HCT116 (cell line): ENCODE measurements around the gene TCAP. TPM values are rescaled to one million over a fixed set of nuclear protein-coding genes. Genes with fewer than 3 reads are reported as not detected.

Experiments used
- ATAC-seq: fragments of 200-7000 bp; cut with Tn5 transposase; 2 replicates; pipeline ENCODE4 v1.9.1; 2020; ENCODE audit warnings: mild to moderate bottlenecking, moderate library complexity
- BruUV-seq: library from RNA; stranded (reverse); fragments of 400-500 nt; replicated peaks from 2 replicates; lab custom pipeline; 2021; lab: Mats Ljungman, UMichigan
- CTCF ChIA-PET: fragments of 300-600 bp; sonication (Branson Sonifier 250); formaldehyde crosslinking; loops from one replicate; lab custom pipeline; 2021; ENCODE audit warnings: antibody characterized with exemption; lab: Charles Lee
- POLR2A ChIA-PET: fragments of 300-600, 350-600 bp; sonication (Branson Sonifier 250); formaldehyde crosslinking; loops from one replicate; lab custom pipeline; 2021; ENCODE audit warnings: antibody characterized with exemption; lab: Charles Lee
- RAD21 ChIA-PET, 2 experiments: fragments of 300-600 bp; sonication (Branson Sonifier 250); formaldehyde crosslinking; loops; one replicate each; lab custom pipeline; 2023; ENCODE audit warnings: low total read pairs in 2 of 2; ENCODE audit not compliant: uncharacterized antibody in 2 of 2, unreplicated experiment in 2 of 2, low non-redundant PET in 1 of 2; lab: Charles Lee
- DNase-seq: peaks from one replicate; pipeline ENCODE4 v3.0.0-alpha.2; 2010; ENCODE audit warnings: low read depth, low spot score
- H2AFZ ChIP-seq: fragments of 200-600 bp; shearing (Covaris generic), sonication (generic); 2 replicates; pipeline ENCODE4 v1.6.1; 2017; ENCODE audit warnings: low read depth, mixed run types, mixed read lengths, antibody characterized with exemption, low read length; ENCODE audit not compliant: poor library complexity, severe bottlenecking
- H3K27ac ChIP-seq: 2 replicates; pipeline ENCODE4 v1.5.1; 2012; ENCODE audit warnings: low read depth, low read length
- H3K27me3 ChIP-seq: fragments of 200-600 bp; sonication (generic); 2 replicates; pipeline ENCODE4 v1.6.1; 2016; ENCODE audit warnings: mixed run types, low read length, mixed read lengths; ENCODE audit not compliant: insufficient read depth
- H3K36me3 ChIP-seq, 2 experiments: fragments of 200-500 bp in 1 of 2; fragments of 200-600 bp in 1 of 2; sonication (Bioruptor generic) in 1 of 2; sonication (generic) in 1 of 2; 2 replicates each; pipeline versions ENCODE4 v1.5.1 to v1.6.1; 2014 to 2016; ENCODE audit warnings: low read length in 2 of 2, inconsistent platforms in 1 of 2, mixed read lengths in 1 of 2, mixed run types in 1 of 2; ENCODE audit not compliant: insufficient read depth in 2 of 2, control insufficient read depth in 1 of 2
- H3K4me1 ChIP-seq, 2 experiments: fragments of 200-600 bp in 1 of 2; sonication (generic) in 1 of 2; 2 replicates each; pipeline versions ENCODE4 v1.5.1 to v1.6.1; 2012 to 2017; ENCODE audit warnings: low read length in 2 of 2, inconsistent platforms in 1 of 2, mild to moderate bottlenecking in 1 of 2, mixed read lengths in 1 of 2, mixed run types in 1 of 2, moderate library complexity in 1 of 2; ENCODE audit not compliant: insufficient read depth in 2 of 2, control insufficient read depth in 1 of 2
- H3K4me2 ChIP-seq: fragments of 200-600 bp; sonication (generic); 2 replicates; pipeline ENCODE4 v1.6.1; 2017; ENCODE audit warnings: mixed run types, low read length, mixed read lengths
- H3K4me3 ChIP-seq, 2 experiments: fragments of 200-600 bp in 1 of 2; sonication (generic) in 1 of 2; replicated peaks in 1 of 2; 2 replicates each; pipeline ENCODE4 v1.5.1; 2011 to 2016; ENCODE audit warnings: low read length in 2 of 2, control low read depth in 1 of 2, low read depth in 1 of 2, mild to moderate bottlenecking in 1 of 2, mixed read lengths in 1 of 2, mixed run types in 1 of 2
- H3K79me2 ChIP-seq: fragments of 200-600 bp; sonication (generic); 2 replicates; pipeline ENCODE4 v1.6.1; 2017; ENCODE audit warnings: mild to moderate bottlenecking, mixed run types, low read length, moderate library complexity, mixed read lengths; ENCODE audit not compliant: insufficient read depth
- H3K9ac ChIP-seq: fragments of 200-600 bp; sonication (generic); 2 replicates; pipeline ENCODE4 v1.6.1; 2016; ENCODE audit warnings: low read length, mixed read lengths
- H3K9me2 ChIP-seq: fragments of 200-600 bp; sonication (generic), shearing (Covaris generic); 2 replicates; pipeline ENCODE4 v1.6.1; 2017; ENCODE audit warnings: mixed run types, mild to moderate bottlenecking, moderate library complexity; ENCODE audit not compliant: insufficient read depth
- H3K9me3 ChIP-seq, 2 experiments: fragments of 200-500 bp in 1 of 2; fragments of 200-600 bp in 1 of 2; sonication (Bioruptor generic) in 1 of 2; sonication (generic) in 1 of 2; 2 replicates each; pipeline ENCODE4 v1.6.1; 2014 to 2017; ENCODE audit warnings: low read length in 2 of 2, mixed read lengths in 2 of 2, inconsistent platforms in 1 of 2, low read depth in 1 of 2, mild to moderate bottlenecking in 1 of 2, mixed run types in 1 of 2, moderate library complexity in 1 of 2; ENCODE audit not compliant: control insufficient read depth in 1 of 2, insufficient read depth in 1 of 2
- H4K20me1 ChIP-seq: fragments of 200-600 bp; sonication (generic), shearing (Covaris generic); 2 replicates; pipeline ENCODE4 v1.6.1; 2017; ENCODE audit warnings: mixed run types, mild to moderate bottlenecking, moderate library complexity; ENCODE audit not compliant: insufficient read depth
- CEBPB ChIP-seq: IDR thresholded peaks from 2 replicates; pipeline ENCODE4 v1.6.1; 2012; ENCODE audit warnings: low read depth
- CTCF ChIP-seq, 3 experiments: fragments of 200-600 bp in 1 of 3; sonication (generic) in 1 of 3; IDR thresholded peaks in 2 of 3; conservative IDR thresholded peaks in 1 of 3; 2 replicates each; pipeline ENCODE4 v1.5.1; 2012 to 2017; ENCODE audit warnings: low read depth in 2 of 3, low read length in 2 of 3, antibody characterized with exemption in 1 of 3, borderline replicate concordance in 1 of 3, control low read depth in 1 of 3, mild to moderate bottlenecking in 1 of 3, mixed read lengths in 1 of 3, mixed run types in 1 of 3, moderate library complexity in 1 of 3; ENCODE audit not compliant: insufficient read depth in 1 of 3
- ELF1 ChIP-seq: IDR thresholded peaks from 2 replicates; pipeline ENCODE4 v1.6.1; 2012; ENCODE audit warnings: low read depth, borderline replicate concordance
- EZH2phosphoT487 ChIP-seq: fragments of 200-600 bp; IDR thresholded peaks from 2 replicates; pipeline ENCODE4 v1.6.1; 2018; ENCODE audit warnings: antibody characterized with exemption, borderline replicate concordance
- FOSL1 ChIP-seq: IDR thresholded peaks from 2 replicates; pipeline ENCODE4 v1.6.1; 2012; ENCODE audit warnings: low read depth
- JUND ChIP-seq: IDR thresholded peaks from 2 replicates; pipeline ENCODE4 v1.6.1; 2012
- RAD21 ChIP-seq: IDR thresholded peaks from 2 replicates; pipeline ENCODE4 v1.6.1; 2012; ENCODE audit warnings: low read depth, mild to moderate bottlenecking
- SP1 ChIP-seq: IDR thresholded peaks from 2 replicates; pipeline ENCODE4 v1.6.1; 2012; ENCODE audit warnings: low read depth
- TCF7L2 ChIP-seq: IDR thresholded peaks from 2 replicates; pipeline ENCODE4 v1.7.0; 2011; ENCODE audit warnings: borderline replicate concordance, inconsistent platforms; ENCODE audit not compliant: insufficient read depth, insufficient read length; ENCODE audit errors: extremely low read depth
- YY1 ChIP-seq: IDR thresholded peaks from 2 replicates; pipeline ENCODE4 v1.6.1; 2011; ENCODE audit warnings: low read length, low read depth, moderate library complexity, mild to moderate bottlenecking; ENCODE audit not compliant: insufficient replicate concordance; ENCODE audit errors: extremely low read depth
- ZFX ChIP-seq: fragments of 450-650 bp; IDR thresholded peaks from 2 replicates; pipeline ENCODE4 v1.6.1; 2017
- ZNF274 ChIP-seq: fragments of 200-500 bp; sonication (Bioruptor generic); IDR thresholded peaks from 2 replicates; pipeline ENCODE4 v1.6.1; 2014; ENCODE audit warnings: mild to moderate bottlenecking, low read depth, low read length, inconsistent platforms
- intact Hi-C: fragments of 100-400 bp; cut with micrococcal nuclease; formaldehyde crosslinking; loops from 2 replicates; pipeline ENCODE4 v1.10.0; 2022
- total RNA-seq: library from RNA; stranded (reverse); gene quantifications from one replicate; pipeline ENCODE4 v1.2.1, GENCODE V29; 2021; ENCODE audit not compliant: unreplicated experiment
- TF ChIP-seq, protein P1 (sequence below): IDR thresholded peaks from 2 replicates; pipeline ENCODE4 v1.6.1; 2011; ENCODE audit warnings: mild to moderate bottlenecking, low read length, moderate library complexity; ENCODE audit not compliant: insufficient replicate concordance; ENCODE audit errors: extremely low read depth

The TCAP gene
- total RNA-seq, 1 experiment from 2014 or later = 1.5 TPM

GRCh38 chr17:39679521-39680192, 14.5 kb downstream of the TCAP start:
- TF ChIP-seq RAD21 (no peak), ZFX (no peak), ZNF274 (no peak), CTCF (IDR thresholded peaks at IDR 0.05 in 2 of 3, conservative IDR thresholded peaks at IDR 0.05 in 1 of 3; ENCODE audit: borderline replicate concordance in 1 of 3, insufficient read depth in 1 of 3, low read depth in 2 of 3, low read length in 2 of 3) (no peak), ELF1 (no peak), CEBPB (no peak), JUND (no peak), TCF7L2 (no peak), SP1 (no peak), YY1 (no peak), FOSL1 (no peak), EZH2phosphoT487 (no peak)
- TF ChIP-seq, protein P1, sequence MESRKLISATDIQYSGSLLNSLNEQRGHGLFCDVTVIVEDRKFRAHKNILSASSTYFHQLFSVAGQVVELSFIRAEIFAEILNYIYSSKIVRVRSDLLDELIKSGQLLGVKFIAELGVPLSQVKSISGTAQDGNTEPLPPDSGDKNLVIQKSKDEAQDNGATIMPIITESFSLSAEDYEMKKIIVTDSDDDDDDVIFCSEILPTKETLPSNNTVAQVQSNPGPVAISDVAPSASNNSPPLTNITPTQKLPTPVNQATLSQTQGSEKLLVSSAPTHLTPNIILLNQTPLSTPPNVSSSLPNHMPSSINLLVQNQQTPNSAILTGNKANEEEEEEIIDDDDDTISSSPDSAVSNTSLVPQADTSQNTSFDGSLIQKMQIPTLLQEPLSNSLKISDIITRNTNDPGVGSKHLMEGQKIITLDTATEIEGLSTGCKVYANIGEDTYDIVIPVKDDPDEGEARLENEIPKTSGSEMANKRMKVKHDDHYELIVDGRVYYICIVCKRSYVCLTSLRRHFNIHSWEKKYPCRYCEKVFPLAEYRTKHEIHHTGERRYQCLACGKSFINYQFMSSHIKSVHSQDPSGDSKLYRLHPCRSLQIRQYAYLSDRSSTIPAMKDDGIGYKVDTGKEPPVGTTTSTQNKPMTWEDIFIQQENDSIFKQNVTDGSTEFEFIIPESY = no peak
- no peaks in the 10 kb centered on the region for H4K20me1 ChIP-seq
- H3K9me3 ChIP-seq = no peaks in the 10 kb centered on the region
- no peak overlapping the region for H3K4me3 ChIP-seq
- intact Hi-C loops = no loop called here
- ChIA-PET POLR2A (no interaction called here), RAD21 (no interaction called here), CTCF (interaction anchor here (1.0 to 1.6 kb wide), 5 partner anchors 8 to 58 kb away, joined by 3 to 5 read pairs (median 3); partner anchors contain the start of genes MIEN1 and PGAP3)
- H3K27me3 ChIP-seq = no peaks in the 10 kb centered on the region
- no peak for ATAC-seq
- no peaks in the 10 kb centered on the region for H3K79me2 ChIP-seq
- no peaks in the 10 kb centered on the region for H3K9me2 ChIP-seq
- no peak overlapping the region for H3K4me2 ChIP-seq
- H3K27ac ChIP-seq = no peak overlapping the region; the same call in 1 of the 2 replicates
- H2AFZ ChIP-seq = no peak overlapping the region
- H3K36me3 ChIP-seq = no peaks in the 10 kb centered on the region
- no TSS peak for BruUV-seq
- H3K4me1 ChIP-seq = peaks cover 15 to 17% of the 10 kb centered on the region in 2 experiments; a peak in 2 of 4 replicates
- no peak for DNase-seq
- no peak overlapping the region for H3K9ac ChIP-seq
